Measurements from ENCODE around the gene MUC4. TPM values are rescaled to one million over a fixed set of nuclear protein-coding genes. Genes with fewer than 3 reads are reported as not detected.

The MUC4 gene
- polyA plus RNA-seq, 1 donor = 4.4 TPM

GRCh38 chr3:195697582-195698324 is 114.0 kb downstream of the MUC4 start:
- peak in 1 of 2 donors; percentile 31 for DNase-seq
- no peaks in the 10 kb centered on the region for H3K4me1 ChIP-seq (ENCODE audit: control insufficient read depth, insufficient read depth, low read length)
- WGBS (ENCODE audit: insufficient coverage, low lambda C conversion rate) = 57% methylated on average over 11 of the region's 11 CpGs
- no peaks in the 10 kb centered on the region for H3K27me3 ChIP-seq (ENCODE audit: control insufficient read depth, insufficient read depth, low read length)
- H3K4me3 ChIP-seq (ENCODE audit: low read length) = no peak overlapping the region
- H3K27ac ChIP-seq (ENCODE audit: low read length) = no peak overlapping the region
- H3K9me3 ChIP-seq (ENCODE audit: control insufficient read depth, low read depth, low read length) = no peaks in the 10 kb centered on the region
- peaks cover 36% of the 10 kb centered on the region for H3K36me3 ChIP-seq (ENCODE audit: control insufficient read depth, insufficient read depth, low read length)

Other genes with a start within 250 kb of the MUC4 start
- gene APOD, start 228.0 kb downstream of the MUC4 start, polyA plus RNA-seq = 12.6 TPM
- 34.5 TPM for gene MUC20, start 91.0 kb downstream of the MUC4 start, polyA plus RNA-seq
- gene TNK2, start 96.6 kb upstream of the MUC4 start, polyA plus RNA-seq = 34.1 TPM

Measured in large intestine (tissue), 3 donors.